ENCODE data around the gene TP53BP2.
"Not testable (repeated sequence)": the region's sequence is repeated elsewhere in the genome, so short reads cannot be mapped to it uniquely, and the experiment has no call there.

Gene TP53BP2

GRCh38 chr1:223848536-223848935, 2.8 kb upstream of the TP53BP2 start:
- H3K27ac ChIP-seq: no peak overlapping the region
- TF ChIP-seq CTCF (conservative IDR thresholded peaks at IDR 0.05): no peak
- no peak for TF ChIP-seq ZFX (IDR thresholded peaks at IDR 0.05)

GRCh38 chr1:223847781-223848345, 2.1 kb upstream of the TP53BP2 start:
- no peak for TF ChIP-seq CTCF (conservative IDR thresholded peaks at IDR 0.05)
- H3K27ac ChIP-seq: no peak overlapping the region

- TF ChIP-seq ZFX (IDR thresholded peaks at IDR 0.05) (no peak), CTCF (conservative IDR thresholded peaks at IDR 0.05) (no peak)
- H3K27ac ChIP-seq: peak overlapping the region; percentile 98
These were observed 524 bp downstream of the TP53BP2 start for GRCh38 chr1:223845037-223845809.

GRCh38 chr1:223844787-223845036, 1.0 kb downstream of the TP53BP2 start:
- peak overlapping the region; percentile 98 for H3K27ac ChIP-seq
- TF ChIP-seq ZFX (IDR thresholded peaks at IDR 0.05) (no peak), CTCF (conservative IDR thresholded peaks at IDR 0.05) (no peak)

GRCh38 chr1:223843934-223844786, 1.6 kb downstream of the TP53BP2 start:
- TF ChIP-seq CTCF (conservative IDR thresholded peaks at IDR 0.05) (no peak), ZFX (IDR thresholded peaks at IDR 0.05) (no peak)
- peak overlapping the region; percentile 98 for H3K27ac ChIP-seq

- TF ChIP-seq ZFX (IDR thresholded peaks at IDR 0.05) (no peak), CTCF (conservative IDR thresholded peaks at IDR 0.05) (no peak)
- no peak overlapping the region for H3K27ac ChIP-seq
These were observed 3.0 kb downstream of the TP53BP2 start for GRCh38 chr1:223842784-223843183.

GRCh38 chr1:223841977-223842623, 3.6 kb downstream of the TP53BP2 start:
- H3K27ac ChIP-seq: not testable (repeated sequence)

Data from C4-2B (cell line).